HG03354 (cell line): ENCODE measurements around the gene NDUFS3.
"Not testable (repeated sequence)": the region's sequence is repeated elsewhere in the genome, so short reads cannot be mapped to it uniquely, and the experiment has no call there.

Experiments used
- ATAC-seq: cut with Tn5 transposase; IDR thresholded peaks from one replicate; pipeline ENCODE4 v1.9.1; 2021; ENCODE audit warnings: mild to moderate bottlenecking; ENCODE audit not compliant: unreplicated experiment, poor library complexity, severe bottlenecking

NDUFS3 gene

GRCh38 chr11:47578524-47579494 is at the start of gene NDUFS3, which contains the start of gene KBTBD4:
NDUFS3 (plus strand) TSS chr11:47579074; CDS start chr11:47579092, 18 bp downstream.
KBTBD4 (minus strand) TSS chr11:47578970; CDS start chr11:47578951, 19 bp downstream.
- ATAC-seq = peak; percentile 94

- no peak for ATAC-seq
These were observed 48.9 kb upstream of the NDUFS3 start for GRCh38 chr11:47529951-47530350.

GRCh38 chr11:47530721-47531120 is 48.2 kb upstream of the NDUFS3 start:
- not testable (repeated sequence) for ATAC-seq

- no peak for ATAC-seq
These were observed 47.2 kb upstream of the NDUFS3 start for GRCh38 chr11:47531666-47532065.

- ATAC-seq = no peak
These were observed 46.2 kb upstream of the NDUFS3 start for GRCh38 chr11:47532597-47533213.

GRCh38 chr11:47533690-47534151 is 45.2 kb upstream of the NDUFS3 start:
- no peak for ATAC-seq

- no peak for ATAC-seq
These were observed 44.1 kb upstream of the NDUFS3 start for GRCh38 chr11:47534704-47535251.

- no peak for ATAC-seq
These were observed 42.0 kb upstream of the NDUFS3 start for GRCh38 chr11:47536915-47537314.

- no peak for ATAC-seq
These were observed 39.9 kb upstream of the NDUFS3 start for GRCh38 chr11:47538741-47539565.

- no peak for ATAC-seq
These were observed 39.2 kb upstream of the NDUFS3 start for GRCh38 chr11:47539681-47540039.

- no peak for ATAC-seq
These were observed 37.8 kb upstream of the NDUFS3 start for GRCh38 chr11:47541070-47541469.

- ATAC-seq = no peak
These were observed 33.6 kb upstream of the NDUFS3 start for GRCh38 chr11:47545298-47545697.

- not testable (repeated sequence) for ATAC-seq
These were observed 32.6 kb upstream of the NDUFS3 start for GRCh38 chr11:47546274-47546673.

GRCh38 chr11:47550288-47551047 is 28.4 kb upstream of the NDUFS3 start:
- ATAC-seq = no peak

GRCh38 chr11:47551086-47551485 is 27.8 kb upstream of the NDUFS3 start:
- no peak for ATAC-seq

GRCh38 chr11:47552056-47552565 is 26.8 kb upstream of the NDUFS3 start:
- ATAC-seq = peak; percentile 1

GRCh38 chr11:47552566-47553405 is 26.1 kb upstream of the NDUFS3 start, which contains the start of gene CELF1:
CELF1 (minus strand) TSS chr11:47553132; CDS start chr11:47499523, 53,609 bp downstream.
- ATAC-seq = peak; percentile 95

- ATAC-seq = peak; percentile 31
These were observed 25.5 kb upstream of the NDUFS3 start for GRCh38 chr11:47553406-47553743.
